Mucosa of descending colon (tissue), 3 donors: ENCODE data around the gene SLC46A1. TPM values are rescaled to one million over a fixed set of nuclear protein-coding genes. Genes with fewer than 3 reads are reported as not detected.

Source experiments
- ATAC-seq: fragments of 200-7000 bp; cut with Tn5 transposase; one replicate; pipeline ENCODE4 v1.9.1; 2020; ENCODE audit warnings: mild to moderate bottlenecking, moderate library complexity
- DNase-seq, 3 donors: peaks; one replicate each; pipeline ENCODE4 v3.0.0-alpha.2; 2020
- H3K36me3 ChIP-seq: fragments of 200-600 bp; one replicate; pipeline ENCODE4 v1.8.0; 2021; ENCODE audit warnings: low read depth, mild to moderate bottlenecking
- H3K4me1 ChIP-seq: fragments of 200-600 bp; one replicate; pipeline ENCODE4 v1.8.0; 2021; ENCODE audit warnings: low read depth, mild to moderate bottlenecking
- H3K4me3 ChIP-seq: fragments of 200-600 bp; one replicate; pipeline ENCODE4 v1.8.0; 2021; ENCODE audit warnings: mild to moderate bottlenecking
- H3K9me3 ChIP-seq: fragments of 200-600 bp; one replicate; pipeline ENCODE4 v1.8.0; 2021; ENCODE audit warnings: mild to moderate bottlenecking
- intact Hi-C, 2 donors: fragments of 100-400 bp; cut with DNase I in 1 of 2; cut with micrococcal nuclease in 1 of 2; formaldehyde crosslinking; loops; one replicate each; pipeline versions ENCODE4 v1.11.0 to v1.11.1; 2022; cut with DNase I, micrococcal nuclease
- total RNA-seq, 3 donors: library from RNA; stranded (reverse); fragmentation: NEBNext Ultra II Directional in 2 of 3; extraction: Animal tissue kit (Norgen Biotek cat#: 25700) in 2 of 3; gene quantifications; one replicate each; pipeline versions ENCODE4 v1.2.1 to v1.2.4, GENCODE V29; 2021 to 2023
- TF ChIP-seq, protein P1 (sequence below): fragments of 200-600 bp; IDR thresholded peaks from one replicate; pipeline ENCODE4 v1.8.0; 2022; ENCODE audit warnings: antibody characterized with exemption, mild to moderate bottlenecking
- donor health status: DM: no; HTN: no; CAD: no; lungs with moderate emphysema.
- donor health status: DM: no; HTN: no; CAD: no.
- donor health status: DM: no; HTN: yes; CAD: no.

Gene SLC46A1
- total RNA-seq, 3 donors from 2014 or later, result 4.2 to 10.0 (median 8.6) TPM

DNA sequence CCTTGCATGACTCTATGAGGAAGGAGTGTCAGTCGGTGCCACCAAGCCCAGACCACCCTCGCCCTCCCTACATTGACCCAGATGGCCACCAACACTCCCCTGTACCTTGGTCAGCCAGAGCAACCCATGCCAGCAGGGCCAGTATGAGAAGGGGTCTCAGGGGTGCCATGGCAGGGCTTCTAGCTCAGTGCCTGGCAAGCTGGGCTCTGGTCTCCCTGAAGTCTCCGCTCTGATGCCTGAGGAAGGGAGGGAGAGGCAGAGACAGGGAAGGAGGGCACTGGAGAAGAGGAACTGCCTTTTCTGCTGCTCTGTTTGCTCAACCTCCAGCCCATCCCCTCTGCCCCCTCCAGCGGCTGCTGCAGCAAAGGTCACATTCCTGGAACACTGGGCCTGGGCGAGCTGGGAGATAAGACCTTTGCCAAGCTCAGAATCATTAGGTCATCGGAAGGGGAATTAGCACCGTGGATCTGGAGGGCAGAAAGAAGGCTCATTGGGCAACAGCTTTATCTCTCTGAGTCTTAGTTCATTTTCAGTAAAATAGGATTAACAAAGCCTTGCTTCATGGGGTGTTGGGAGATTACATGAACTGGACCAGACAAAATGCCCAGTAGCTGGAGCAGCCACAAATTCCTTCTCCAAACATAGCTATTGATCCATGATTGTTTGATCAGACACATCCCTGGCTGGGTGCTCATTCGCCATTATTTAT is 35.8 kb downstream of the SLC46A1 start, which contains the start of gene VTN:
Gene VTN, minus strand, starts transcription at position 273 of the 709 bp plus-strand sequence. Its CDS starts 104 bp downstream, at position 169.
- Histone ChIP-seq H3K4me1 (peaks cover 11% of the 10 kb centered on the region), H3K4me3 (no peak within 1 kb of the TSS), H3K36me3 (no peaks in the 10 kb centered on the region), H3K9me3 (no peaks in the 10 kb centered on the region)
- intact Hi-C loops, result no loop called here
- no peak for ATAC-seq
- no peak for DNase-seq
- TF ChIP-seq, protein P1, sequence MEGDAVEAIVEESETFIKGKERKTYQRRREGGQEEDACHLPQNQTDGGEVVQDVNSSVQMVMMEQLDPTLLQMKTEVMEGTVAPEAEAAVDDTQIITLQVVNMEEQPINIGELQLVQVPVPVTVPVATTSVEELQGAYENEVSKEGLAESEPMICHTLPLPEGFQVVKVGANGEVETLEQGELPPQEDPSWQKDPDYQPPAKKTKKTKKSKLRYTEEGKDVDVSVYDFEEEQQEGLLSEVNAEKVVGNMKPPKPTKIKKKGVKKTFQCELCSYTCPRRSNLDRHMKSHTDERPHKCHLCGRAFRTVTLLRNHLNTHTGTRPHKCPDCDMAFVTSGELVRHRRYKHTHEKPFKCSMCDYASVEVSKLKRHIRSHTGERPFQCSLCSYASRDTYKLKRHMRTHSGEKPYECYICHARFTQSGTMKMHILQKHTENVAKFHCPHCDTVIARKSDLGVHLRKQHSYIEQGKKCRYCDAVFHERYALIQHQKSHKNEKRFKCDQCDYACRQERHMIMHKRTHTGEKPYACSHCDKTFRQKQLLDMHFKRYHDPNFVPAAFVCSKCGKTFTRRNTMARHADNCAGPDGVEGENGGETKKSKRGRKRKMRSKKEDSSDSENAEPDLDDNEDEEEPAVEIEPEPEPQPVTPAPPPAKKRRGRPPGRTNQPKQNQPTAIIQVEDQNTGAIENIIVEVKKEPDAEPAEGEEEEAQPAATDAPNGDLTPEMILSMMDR, result no peak

DNA sequence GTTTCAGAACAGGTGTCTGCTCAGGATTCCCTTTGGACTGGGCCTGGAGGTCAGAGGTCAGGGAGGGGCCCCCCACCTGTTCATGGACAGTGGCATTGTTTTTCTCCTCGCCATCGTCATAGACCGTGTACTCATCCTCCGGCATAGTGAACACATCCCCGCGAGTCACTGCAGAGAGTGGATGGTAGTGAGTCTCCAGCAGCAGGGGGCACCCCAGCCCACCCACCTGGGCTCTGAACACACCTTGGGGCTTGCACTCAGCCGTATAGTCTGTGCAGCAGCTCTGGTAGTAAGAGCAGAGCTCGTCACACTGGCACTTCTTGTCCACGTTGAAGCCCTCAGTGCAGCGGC is 36.4 kb downstream of the SLC46A1 start:
- no peak overlapping the region for H3K4me3 ChIP-seq
- H3K9me3 ChIP-seq, result no peaks in the 10 kb centered on the region
- H3K36me3 ChIP-seq, result no peaks in the 10 kb centered on the region
- no peak for ATAC-seq
- TF ChIP-seq, protein P1, result no peak
- DNase-seq, result no peak
- peaks cover 11% of the 10 kb centered on the region for H3K4me1 ChIP-seq
- intact Hi-C loops, result no loop called here

DNA sequence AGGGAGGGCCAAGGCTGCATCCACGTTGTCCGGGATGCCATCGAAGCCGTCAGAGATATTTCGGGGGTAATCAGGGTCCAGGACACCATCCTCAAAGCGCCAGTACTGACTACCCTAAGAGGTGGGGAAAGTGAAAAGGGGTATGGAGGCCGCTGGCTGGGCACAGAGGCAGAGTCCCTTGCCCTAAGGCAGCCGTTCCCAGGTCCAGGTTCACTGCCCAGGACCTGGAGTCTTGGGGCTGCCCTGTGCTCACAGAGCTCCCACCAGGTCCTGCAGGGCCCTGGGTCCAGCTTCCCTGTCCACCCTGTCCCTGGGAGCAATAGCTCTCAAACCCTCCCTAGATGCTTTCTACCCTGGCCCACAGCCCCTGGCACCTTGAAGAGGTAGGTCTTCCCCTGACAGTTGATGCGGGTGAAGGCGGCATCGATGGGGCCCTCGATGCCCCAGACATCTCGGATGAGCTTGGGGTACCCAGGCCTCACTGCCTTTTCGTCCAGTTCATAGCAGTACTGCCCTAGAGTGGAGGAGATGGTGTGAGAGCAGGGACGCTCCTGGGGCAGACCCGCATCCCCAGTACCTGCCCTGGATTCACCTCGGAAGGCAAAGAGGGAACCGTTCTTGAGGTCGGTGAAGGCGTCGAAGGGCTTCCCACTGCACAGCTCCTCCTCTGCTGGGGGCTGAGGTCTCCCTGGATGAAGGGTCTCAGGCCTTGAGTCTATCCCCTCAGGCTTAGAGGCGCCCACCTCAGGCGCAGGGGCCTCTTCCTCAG is 36.9 kb downstream of the SLC46A1 start:
- peaks cover 11% of the 10 kb centered on the region for H3K4me1 ChIP-seq
- TF ChIP-seq, protein P1, result no peak
- intact Hi-C loops, result no loop called here
- H3K4me3 ChIP-seq, result no peak overlapping the region
- no peaks in the 10 kb centered on the region for H3K9me3 ChIP-seq
- DNase-seq (no peak), ATAC-seq (no peak)
- H3K36me3 ChIP-seq, result no peaks in the 10 kb centered on the region

DNA sequence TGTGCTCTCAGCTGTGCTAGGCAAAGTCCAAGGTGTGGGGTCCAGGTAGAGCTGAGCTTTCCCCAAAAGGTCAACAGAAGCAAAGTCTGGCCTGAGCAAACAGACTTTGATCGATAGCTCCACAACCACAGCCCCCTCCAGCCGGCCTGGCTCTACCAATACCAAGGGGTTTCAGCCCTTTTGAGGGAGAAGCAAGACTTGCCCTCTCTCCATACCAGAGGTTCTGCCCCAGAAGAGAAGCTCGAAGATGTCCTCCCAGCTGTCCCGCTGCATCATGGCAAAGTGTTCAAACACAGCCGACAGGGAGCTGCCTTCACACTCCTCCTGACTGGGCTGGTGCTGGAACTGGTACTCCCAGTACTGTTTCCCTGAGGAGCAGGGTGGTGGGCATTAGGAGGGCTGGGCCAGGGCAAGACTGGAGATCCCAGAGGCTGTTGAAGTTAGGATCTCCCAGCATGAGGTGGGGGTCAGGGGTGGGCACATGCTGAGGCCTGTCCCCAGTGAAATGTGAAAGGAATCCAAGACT is 37.6 kb downstream of the SLC46A1 start:
- Histone ChIP-seq H3K4me1 (peaks cover 11% of the 10 kb centered on the region), H3K4me3 (no peak overlapping the region), H3K9me3 (no peaks in the 10 kb centered on the region), H3K36me3 (no peaks in the 10 kb centered on the region)
- no peak for ATAC-seq
- intact Hi-C loops, result no loop called here
- TF ChIP-seq, protein P1, result no peak
- DNase-seq, result no peak

DNA sequence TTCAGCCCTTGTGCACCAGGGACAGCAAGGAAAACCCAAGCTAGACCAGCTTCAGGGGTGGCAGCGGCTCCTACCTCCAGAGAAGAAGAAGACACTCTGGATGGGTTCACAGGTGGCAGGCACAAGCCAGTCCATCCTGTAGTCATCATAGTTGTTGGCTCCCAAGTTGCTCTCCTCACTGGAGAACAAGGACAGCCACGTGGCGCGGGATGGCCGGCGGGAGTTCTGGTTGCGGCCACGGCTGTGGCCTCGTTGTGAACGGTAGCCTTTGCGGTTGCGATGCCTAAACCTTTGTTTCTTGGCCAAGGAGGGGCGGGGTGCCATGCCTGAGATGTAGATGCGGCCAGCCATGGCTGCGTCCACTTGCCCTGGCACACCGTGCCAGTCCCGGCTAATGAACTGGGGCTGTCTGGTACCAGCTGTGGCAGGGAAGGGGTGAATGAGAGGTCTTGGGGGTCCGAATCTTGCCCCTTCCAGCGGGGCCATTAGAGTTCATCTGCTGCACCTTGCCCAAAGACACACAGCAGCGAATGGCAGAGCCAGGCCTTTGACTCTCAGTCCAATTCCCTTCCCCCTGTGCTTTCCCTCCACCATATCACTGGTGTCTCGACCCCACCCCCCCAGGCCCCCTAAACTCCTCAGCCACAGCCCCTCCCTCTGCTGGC is 38.2 kb downstream of the SLC46A1 start:
- ATAC-seq (no peak), DNase-seq (no peak)
- intact Hi-C loops, result no loop called here
- Histone ChIP-seq H3K4me1 (peaks cover 9% of the 10 kb centered on the region), H3K4me3 (no peak overlapping the region), H3K36me3 (no peaks in the 10 kb centered on the region), H3K9me3 (no peaks in the 10 kb centered on the region)
- TF ChIP-seq, protein P1, result no peak
